DOHH2 (cell line): Measurements from ENCODE around the gene MDFI.

ENCODE experiments used
- CTCF ChIP-seq: fragments of 200-600 bp; sonication (generic); IDR thresholded peaks from one replicate; pipeline ENCODE4 v1.5.1; 2014; ENCODE audit warnings: antibody characterized with exemption, mild to moderate bottlenecking, low read depth, low read length; ENCODE audit not compliant: poor library complexity, severe bottlenecking
- EZH2phosphoT487 ChIP-seq: fragments of 200-600 bp; sonication (generic); IDR thresholded peaks from 2 replicates; pipeline ENCODE4 v1.6.1; 2017; ENCODE audit warnings: borderline replicate concordance, mild to moderate bottlenecking, antibody characterized with exemption, low read length, moderate library complexity, mixed read lengths

GRCh38 chr6:41591859-41592502 is 46.3 kb upstream of the MDFI start:
- peak; percentile 92 for TF ChIP-seq CTCF
- TF ChIP-seq EZH2phosphoT487, result no peak
